AG10803 (cell line): ENCODE results near the gene SORCS3.

ENCODE experiments used
- DNase-seq: peaks from one replicate; pipeline ENCODE4 v3.0.0; 2010; ENCODE audit warnings: low read depth
- H3K4me3 ChIP-seq: 2 replicates; pipeline ENCODE4 v1.5.1; 2011; ENCODE audit warnings: mild to moderate bottlenecking, low read length, control low read depth
- CTCF ChIP-seq: conservative IDR thresholded peaks from 2 replicates; pipeline ENCODE4 v1.5.1; 2011; ENCODE audit warnings: mild to moderate bottlenecking, low read length, control low read depth, inconsistent platforms

Gene SORCS3

GRCh38 chr10:104678658-104679057 lies 37.6 kb downstream of the SORCS3 start:
- H3K4me3 ChIP-seq, result no peak overlapping the region
- no peak for DNase-seq
- no peak for TF ChIP-seq CTCF

GRCh38 chr10:104680467-104681401 lies 39.6 kb downstream of the SORCS3 start:
- TF ChIP-seq CTCF, result no peak
- DNase-seq, result no peak
- H3K4me3 ChIP-seq, result peak overlapping the region; percentile 29

GRCh38 chr10:104681485-104681884 lies 40.4 kb downstream of the SORCS3 start:
- no peak for DNase-seq
- no peak overlapping the region for H3K4me3 ChIP-seq
- no peak for TF ChIP-seq CTCF

- H3K4me3 ChIP-seq, result no peak overlapping the region
- TF ChIP-seq CTCF, result no peak
- DNase-seq, result no peak
Observed at GRCh38 chr10:104683567-104683966, 42.5 kb downstream of the SORCS3 start.

GRCh38 chr10:104686829-104687228 lies 45.7 kb downstream of the SORCS3 start:
- H3K4me3 ChIP-seq, result no peak overlapping the region
- DNase-seq, result no peak
- no peak for TF ChIP-seq CTCF

- DNase-seq, result no peak
- no peak overlapping the region for H3K4me3 ChIP-seq
- TF ChIP-seq CTCF, result no peak
Observed at GRCh38 chr10:104688251-104689042, 47.4 kb downstream of the SORCS3 start.
